ENCODE measurements around the gene GUCY1A2. TPM values are rescaled to one million over a fixed set of nuclear protein-coding genes. Genes with fewer than 3 reads are reported as not detected.
"Not testable (repeated sequence)": the region's sequence is repeated elsewhere in the genome, so short reads cannot be mapped to it uniquely, and the experiment has no call there.

GUCY1A2 gene
- total RNA-seq, 4 donors from 2014 or later: 2.5 to 7.7 (median 4.4) TPM

- H3K4me1 ChIP-seq: no peaks in the 10 kb centered on the region
- intact Hi-C loops (cut with DNase I): no loop called here
- no peaks in the 10 kb centered on the region for H3K36me3 ChIP-seq
- no peak overlapping the region for H3K27ac ChIP-seq (replicated peaks in 1 of 4)
- H3K9me3 ChIP-seq: no peaks in the 10 kb centered on the region
- TF ChIP-seq CTCF (IDR thresholded peaks at IDR 0.05): no peak
- no peak for TF ChIP-seq POLR2AphosphoS5 (IDR thresholded peaks at IDR 0.05)
- TF ChIP-seq POLR2A (IDR thresholded peaks at IDR 0.05; ENCODE audit: low read depth): no peak
- DNase-seq (ENCODE audit: extremely low spot score): no peak
- no peak overlapping the region for H3K4me3 ChIP-seq
- WGBS: 96% methylated on average over 1 of the region's 1 CpG
- no peaks in the 10 kb centered on the region for H3K27me3 ChIP-seq
Observed at GRCh38 chr11:106889718-106890117, 128.6 kb downstream of the GUCY1A2 start.

DNA sequence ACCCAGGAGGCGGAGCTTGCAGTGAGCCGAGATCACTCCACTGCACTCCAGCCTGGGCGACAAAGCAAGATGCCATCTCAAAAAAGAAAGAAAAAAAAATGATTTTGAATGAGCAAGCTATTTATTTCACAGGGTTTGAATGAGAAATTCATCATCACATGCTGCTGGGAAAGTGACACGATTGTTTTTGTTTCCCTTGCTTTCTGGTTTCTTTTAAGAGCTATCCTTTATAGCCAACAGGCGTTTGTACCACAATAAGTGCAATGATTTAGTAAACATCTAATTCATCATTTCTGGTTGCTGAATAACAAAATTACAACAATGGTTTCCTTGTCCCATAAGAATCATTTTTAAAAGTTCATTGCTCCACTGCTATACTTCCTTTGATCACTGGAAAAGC lies 129.9 kb downstream of the GUCY1A2 start:
- Histone ChIP-seq H3K27me3 (no peaks in the 10 kb centered on the region), H3K4me1 (no peaks in the 10 kb centered on the region), H3K4me3 (no peak overlapping the region), H3K9me3 (no peaks in the 10 kb centered on the region), H3K36me3 (no peaks in the 10 kb centered on the region), H3K27ac (replicated peaks in 1 of 4) (no peak overlapping the region)
- TF ChIP-seq POLR2A (IDR thresholded peaks at IDR 0.05; ENCODE audit: low read depth) (no peak), EP300 (IDR thresholded peaks at IDR 0.05) (no peak), CTCF (IDR thresholded peaks at IDR 0.05) (no peak), POLR2AphosphoS5 (IDR thresholded peaks at IDR 0.05) (no peak)
- intact Hi-C loops (cut with DNase I): no loop called here
- no peak for DNase-seq (ENCODE audit: extremely low spot score)
- WGBS: 77% methylated on average over 5 of the region's 5 CpGs

- WGBS: 80% methylated on average over 5 of the region's 5 CpGs
Observed at GRCh38 chr11:106883693-106884092, 134.6 kb downstream of the GUCY1A2 start.

DNA sequence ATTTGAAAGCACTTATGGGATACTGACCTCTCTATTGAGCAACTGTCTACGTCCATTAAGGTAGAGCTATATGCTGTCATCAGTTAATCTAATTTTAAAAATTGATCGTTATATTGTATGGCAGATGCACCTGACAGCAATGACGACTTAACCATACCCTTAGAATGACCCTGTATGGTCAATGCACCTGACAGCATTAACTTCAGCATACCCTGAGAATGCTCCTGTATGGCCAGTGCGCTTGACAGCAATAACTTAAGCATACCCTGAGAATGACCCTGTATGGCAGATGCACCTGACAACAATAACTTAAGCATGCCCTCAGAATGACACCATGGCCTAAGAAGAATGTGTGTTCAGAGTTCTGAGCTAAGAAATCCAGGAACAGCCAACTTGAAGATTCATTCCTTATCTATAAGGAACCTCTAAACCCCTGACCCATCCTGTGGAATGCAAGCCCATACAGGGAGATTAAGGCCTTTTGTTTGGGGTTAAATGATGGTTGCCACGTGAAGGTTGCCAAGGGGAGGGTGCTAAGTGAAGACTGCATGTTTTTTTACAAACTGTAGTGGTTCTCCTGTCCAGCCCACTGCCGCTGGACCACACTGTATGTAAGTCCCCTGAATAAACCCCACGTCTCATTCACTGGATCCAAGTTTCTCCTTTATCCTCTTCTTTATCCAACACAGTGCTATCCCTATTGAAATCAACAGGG lies 138.3 kb downstream of the GUCY1A2 start:
- 79% methylated on average over 7 of the region's 7 CpGs for WGBS
- Histone ChIP-seq H3K36me3 (no peaks in the 10 kb centered on the region), H3K9me3 (no peaks in the 10 kb centered on the region), H3K4me1 (no peaks in the 10 kb centered on the region), H3K4me3 (no peak overlapping the region), H3K27me3 (no peaks in the 10 kb centered on the region), H3K27ac (replicated peaks in 1 of 4) (no peak overlapping the region)
- no peak for DNase-seq (ENCODE audit: extremely low spot score)
- TF ChIP-seq POLR2AphosphoS5 (IDR thresholded peaks at IDR 0.05) (no peak), POLR2A (IDR thresholded peaks at IDR 0.05; ENCODE audit: low read depth) (no peak), CTCF (IDR thresholded peaks at IDR 0.05) (no peak), EP300 (IDR thresholded peaks at IDR 0.05) (no peak)
- intact Hi-C loops (cut with DNase I): no loop called here

More at GRCh38 chr11:106883693-106884092, 134.6 kb downstream of the GUCY1A2 start:
- H3K4me1 ChIP-seq; H3K9me3 ChIP-seq; intact Hi-C loops (cut with DNase I); H3K27ac ChIP-seq (replicated peaks in 1 of 4); H3K4me3 ChIP-seq; H3K36me3 ChIP-seq; DNase-seq (ENCODE audit: extremely low spot score); H3K27me3 ChIP-seq: not testable (repeated sequence)

DNA sequence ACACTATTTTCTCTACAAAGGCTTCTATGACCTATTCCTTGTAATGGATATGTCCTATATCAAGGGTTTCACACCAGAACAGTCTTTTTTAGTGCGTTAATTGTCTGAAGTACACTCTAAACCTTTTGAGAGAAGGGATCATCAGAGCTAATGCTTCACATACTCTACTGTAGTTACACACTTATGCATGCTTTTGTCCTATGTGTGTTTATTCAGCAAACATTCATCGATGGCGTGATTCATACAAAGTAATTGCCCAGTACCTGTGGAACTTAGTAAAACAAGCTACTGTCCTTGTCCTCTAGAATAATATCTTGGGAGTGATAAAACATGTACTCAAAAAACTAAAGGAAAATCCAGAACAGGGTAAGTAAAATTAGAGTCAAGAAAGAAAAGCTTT lies 139.2 kb downstream of the GUCY1A2 start:
- Histone ChIP-seq H3K4me3 (no peak overlapping the region), H3K36me3 (no peaks in the 10 kb centered on the region), H3K9me3 (no peaks in the 10 kb centered on the region), H3K27me3 (no peaks in the 10 kb centered on the region), H3K27ac (replicated peaks in 1 of 4) (no peak overlapping the region), H3K4me1 (no peaks in the 10 kb centered on the region)
- TF ChIP-seq POLR2A (IDR thresholded peaks at IDR 0.05; ENCODE audit: low read depth): no peak
- no peak for TF ChIP-seq POLR2AphosphoS5 (IDR thresholded peaks at IDR 0.05)
- TF ChIP-seq CTCF (IDR thresholded peaks at IDR 0.05): no peak
- no peak for TF ChIP-seq EP300 (IDR thresholded peaks at IDR 0.05)
- intact Hi-C loops (cut with DNase I): no loop called here
- no peak for DNase-seq (ENCODE audit: extremely low spot score)
- WGBS: 92% methylated on average over 3 of the region's 3 CpGs
